ENCODE data around the gene YWHAH.

DNA sequence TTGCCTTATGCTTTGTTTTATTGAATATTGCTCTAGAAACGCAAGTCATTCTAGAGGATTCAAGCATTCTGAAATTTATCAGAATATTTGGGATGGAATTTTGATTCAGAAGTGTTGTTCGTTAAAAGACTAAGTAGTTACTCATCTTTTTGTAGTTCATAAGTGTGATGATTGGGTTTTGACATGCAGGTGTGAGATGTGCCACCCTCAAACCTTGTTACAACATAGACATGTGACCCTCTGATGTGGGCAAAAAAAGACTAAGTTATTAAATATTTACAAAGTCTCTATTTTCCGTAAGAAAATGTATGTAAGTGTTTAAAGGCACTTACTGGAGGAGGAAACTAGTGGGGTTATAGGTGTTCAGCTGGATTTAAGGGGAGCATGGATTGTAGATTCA, 8.9 kb downstream of the YWHAH start:
- TF ChIP-seq POLR2A (IDR thresholded peaks at IDR 0.05; ENCODE audit: extremely low read depth, insufficient read length) = no peak
- TF ChIP-seq, protein P1, sequence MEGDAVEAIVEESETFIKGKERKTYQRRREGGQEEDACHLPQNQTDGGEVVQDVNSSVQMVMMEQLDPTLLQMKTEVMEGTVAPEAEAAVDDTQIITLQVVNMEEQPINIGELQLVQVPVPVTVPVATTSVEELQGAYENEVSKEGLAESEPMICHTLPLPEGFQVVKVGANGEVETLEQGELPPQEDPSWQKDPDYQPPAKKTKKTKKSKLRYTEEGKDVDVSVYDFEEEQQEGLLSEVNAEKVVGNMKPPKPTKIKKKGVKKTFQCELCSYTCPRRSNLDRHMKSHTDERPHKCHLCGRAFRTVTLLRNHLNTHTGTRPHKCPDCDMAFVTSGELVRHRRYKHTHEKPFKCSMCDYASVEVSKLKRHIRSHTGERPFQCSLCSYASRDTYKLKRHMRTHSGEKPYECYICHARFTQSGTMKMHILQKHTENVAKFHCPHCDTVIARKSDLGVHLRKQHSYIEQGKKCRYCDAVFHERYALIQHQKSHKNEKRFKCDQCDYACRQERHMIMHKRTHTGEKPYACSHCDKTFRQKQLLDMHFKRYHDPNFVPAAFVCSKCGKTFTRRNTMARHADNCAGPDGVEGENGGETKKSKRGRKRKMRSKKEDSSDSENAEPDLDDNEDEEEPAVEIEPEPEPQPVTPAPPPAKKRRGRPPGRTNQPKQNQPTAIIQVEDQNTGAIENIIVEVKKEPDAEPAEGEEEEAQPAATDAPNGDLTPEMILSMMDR (IDR thresholded peaks at IDR 0.05; ENCODE audit: low read depth, low read length) = no peak
- no peak for TF ChIP-seq MYC (IDR thresholded peaks at IDR 0.05; ENCODE audit: low read depth, low read length)
